Mesothelial cell of epicardium (in vitro differentiated cells): Measurements from ENCODE around the gene CHCHD3. TPM values are rescaled to one million over a fixed set of nuclear protein-coding genes. Genes with fewer than 3 reads are reported as not detected.

ENCODE experiments used
- DNase-seq, 2 experiments: peaks; one replicate each; pipeline ENCODE4 v3.0.0; 2021; ENCODE audit warnings: low spot score in 2 of 2; ENCODE audit not compliant: unreplicated experiment in 2 of 2
- H3K27ac Mint-ChIP-seq: 2 replicates; pipeline ENCODE4 v1.8.0; 2021; ENCODE audit warnings: mixed read lengths
- H3K27me3 Mint-ChIP-seq: 2 replicates; pipeline ENCODE4 v1.8.0; 2021; ENCODE audit warnings: low read depth, mixed read lengths
- H3K36me3 Mint-ChIP-seq: 2 replicates; pipeline ENCODE4 v1.8.0; 2021; ENCODE audit warnings: mixed read lengths
- H3K4me1 Mint-ChIP-seq: 2 replicates; pipeline ENCODE4 v1.8.0; 2021; ENCODE audit warnings: mixed read lengths
- H3K4me3 Mint-ChIP-seq: 2 replicates; pipeline ENCODE4 v1.8.0; 2021; ENCODE audit warnings: mild to moderate bottlenecking, moderate library complexity, mixed read lengths
- H3K9me3 Mint-ChIP-seq: 2 replicates; pipeline ENCODE4 v1.8.0; 2021; ENCODE audit warnings: mixed read lengths
- total RNA-seq: library from RNA; stranded (reverse); gene quantifications from 3 replicates; pipeline ENCODE4 v1.2.1, GENCODE V29; 2021
- TF ChIP-seq, protein P1 (sequence below): fragments of 200-600 bp; sonication (generic); IDR thresholded peaks from one replicate; pipeline ENCODE4 v1.5.0; 2021; ENCODE audit warnings: antibody characterized with exemption; ENCODE audit not compliant: unreplicated experiment

The CHCHD3 gene
- total RNA-seq, 1 donor from 2014 or later, result 54.3 TPM

- Mint-ChIP-seq H3K27ac (no peak overlapping the region), H3K4me1 (peaks cover 17% of the 10 kb centered on the region), H3K9me3 (no peaks in the 10 kb centered on the region), H3K27me3 (no peaks in the 10 kb centered on the region), H3K4me3 (no peak overlapping the region), H3K36me3 (no peaks in the 10 kb centered on the region)
- DNase-seq, result no peak
- TF ChIP-seq, protein P1, sequence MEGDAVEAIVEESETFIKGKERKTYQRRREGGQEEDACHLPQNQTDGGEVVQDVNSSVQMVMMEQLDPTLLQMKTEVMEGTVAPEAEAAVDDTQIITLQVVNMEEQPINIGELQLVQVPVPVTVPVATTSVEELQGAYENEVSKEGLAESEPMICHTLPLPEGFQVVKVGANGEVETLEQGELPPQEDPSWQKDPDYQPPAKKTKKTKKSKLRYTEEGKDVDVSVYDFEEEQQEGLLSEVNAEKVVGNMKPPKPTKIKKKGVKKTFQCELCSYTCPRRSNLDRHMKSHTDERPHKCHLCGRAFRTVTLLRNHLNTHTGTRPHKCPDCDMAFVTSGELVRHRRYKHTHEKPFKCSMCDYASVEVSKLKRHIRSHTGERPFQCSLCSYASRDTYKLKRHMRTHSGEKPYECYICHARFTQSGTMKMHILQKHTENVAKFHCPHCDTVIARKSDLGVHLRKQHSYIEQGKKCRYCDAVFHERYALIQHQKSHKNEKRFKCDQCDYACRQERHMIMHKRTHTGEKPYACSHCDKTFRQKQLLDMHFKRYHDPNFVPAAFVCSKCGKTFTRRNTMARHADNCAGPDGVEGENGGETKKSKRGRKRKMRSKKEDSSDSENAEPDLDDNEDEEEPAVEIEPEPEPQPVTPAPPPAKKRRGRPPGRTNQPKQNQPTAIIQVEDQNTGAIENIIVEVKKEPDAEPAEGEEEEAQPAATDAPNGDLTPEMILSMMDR, result no peak
Measured at GRCh38 chr7:132966754-132967469, 115.0 kb downstream of the CHCHD3 start.

GRCh38 chr7:132965951-132966350, 115.9 kb downstream of the CHCHD3 start:
- Mint-ChIP-seq H3K27ac (no peak overlapping the region), H3K4me1 (peaks cover 17% of the 10 kb centered on the region), H3K36me3 (no peaks in the 10 kb centered on the region), H3K9me3 (no peaks in the 10 kb centered on the region), H3K27me3 (no peaks in the 10 kb centered on the region), H3K4me3 (no peak overlapping the region)
- DNase-seq, result no peak
- TF ChIP-seq, protein P1, result no peak

- no peak for DNase-seq
- no peaks in the 10 kb centered on the region for H3K36me3 Mint-ChIP-seq
- H3K27ac Mint-ChIP-seq, result no peak overlapping the region
- no peak overlapping the region for H3K4me3 Mint-ChIP-seq
- H3K4me1 Mint-ChIP-seq, result peaks cover 17% of the 10 kb centered on the region
- no peaks in the 10 kb centered on the region for H3K27me3 Mint-ChIP-seq
- H3K9me3 Mint-ChIP-seq, result no peaks in the 10 kb centered on the region
- TF ChIP-seq, protein P1, result no peak
Measured at GRCh38 chr7:132964876-132965275, 117.0 kb downstream of the CHCHD3 start.

- TF ChIP-seq, protein P1, result no peak
- no peak for DNase-seq
- Mint-ChIP-seq H3K27me3 (no peaks in the 10 kb centered on the region), H3K4me1 (no peaks in the 10 kb centered on the region), H3K9me3 (no peaks in the 10 kb centered on the region), H3K27ac (no peak overlapping the region), H3K4me3 (no peak overlapping the region), H3K36me3 (peaks cover under 1% of the 10 kb centered on the region)
Measured at GRCh38 chr7:132959891-132960290, 122.0 kb downstream of the CHCHD3 start.

DNA sequence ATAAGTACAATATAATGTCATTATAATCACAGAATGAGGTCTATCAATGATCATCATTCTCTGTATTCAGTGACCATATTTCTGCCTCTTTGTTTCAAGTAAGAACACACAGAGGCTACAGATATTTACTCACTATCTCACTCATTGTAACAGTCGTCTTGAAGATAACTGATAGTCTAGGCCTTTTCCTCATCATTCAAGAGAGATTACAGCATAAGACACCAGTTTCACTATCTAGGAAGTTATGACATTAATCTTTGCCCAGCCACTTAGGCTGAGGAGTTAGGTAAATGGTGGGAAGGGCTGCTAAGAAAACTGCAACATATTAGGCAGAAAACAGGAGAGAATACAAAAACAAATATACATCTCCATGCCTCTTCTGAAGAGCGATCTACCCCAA, 125.3 kb downstream of the CHCHD3 start:
- H3K9me3 Mint-ChIP-seq, result no peaks in the 10 kb centered on the region
- H3K4me1 Mint-ChIP-seq, result no peaks in the 10 kb centered on the region
- TF ChIP-seq, protein P1, result no peak
- H3K27me3 Mint-ChIP-seq, result no peaks in the 10 kb centered on the region
- H3K4me3 Mint-ChIP-seq, result no peak overlapping the region
- H3K36me3 Mint-ChIP-seq, result peaks cover 6% of the 10 kb centered on the region
- no peak for DNase-seq
- H3K27ac Mint-ChIP-seq, result no peak overlapping the region
